Smooth muscle cell (in vitro differentiated cells): Measurements from ENCODE around the gene B3GLCT. TPM values are rescaled to one million over a fixed set of nuclear protein-coding genes. Genes with fewer than 3 reads are reported as not detected.

Experiments used
- DNase-seq: peaks from one replicate; lab custom pipeline; 2025; ENCODE audit not compliant: unreplicated experiment; lab: John Stamatoyannopoulos, UW
- H2AFZ ChIP-seq: fragments of 200-600 bp; sonication (generic); 2 replicates; pipeline ENCODE4 v1.6.0; 2016; ENCODE audit warnings: antibody characterized with exemption, low read depth, mild to moderate bottlenecking
- H3F3A ChIP-seq: fragments of 200-600 bp; sonication (generic); 2 replicates; pipeline ENCODE4 v1.6.0; 2017; ENCODE audit warnings: antibody characterized with exemption, low read depth
- H3K27ac ChIP-seq: fragments of 200-600 bp; sonication (generic); 2 replicates; pipeline ENCODE4 v1.5.1; 2016; ENCODE audit warnings: low read depth, mild to moderate bottlenecking
- H3K27me3 ChIP-seq: fragments of 200-600 bp; sonication (generic); 2 replicates; pipeline ENCODE4 v1.6.1; 2016; ENCODE audit warnings: low read depth, mild to moderate bottlenecking
- H3K36me3 ChIP-seq: fragments of 200-600 bp; sonication (generic); 2 replicates; pipeline ENCODE4 v1.5.1; 2016; ENCODE audit warnings: low read depth
- H3K4me1 ChIP-seq: fragments of 200-600 bp; sonication (generic); 2 replicates; pipeline ENCODE4 v1.5.1; 2016; ENCODE audit warnings: low read depth
- H3K4me2 ChIP-seq: fragments of 200-600 bp; sonication (generic); 2 replicates; pipeline ENCODE4 v1.6.0; 2016; ENCODE audit warnings: mild to moderate bottlenecking
- H3K4me3 ChIP-seq: fragments of 200-600 bp; sonication (generic); 2 replicates; pipeline ENCODE4 v1.5.1; 2016; ENCODE audit warnings: mild to moderate bottlenecking
- H3K79me2 ChIP-seq: fragments of 200-600 bp; sonication (generic); 2 replicates; pipeline ENCODE4 v1.6.0; 2016; ENCODE audit warnings: low read depth, mild to moderate bottlenecking
- H3K9ac ChIP-seq: fragments of 200-600 bp; sonication (generic); 2 replicates; pipeline ENCODE4 v1.6.0; 2016; ENCODE audit warnings: low read depth
- H3K9me3 ChIP-seq: fragments of 200-600 bp; sonication (generic); replicated peaks from 2 replicates; pipeline ENCODE4 v1.5.1; 2016; ENCODE audit warnings: low read depth
- H4K20me1 ChIP-seq: fragments of 200-600 bp; sonication (generic); 2 replicates; pipeline ENCODE4 v1.6.0; 2016; ENCODE audit warnings: low read depth
- WGBS: methylation state at CpG from one replicate; pipeline ENCODE4 v1.1.7; 2016; ENCODE audit warnings: low lambda C conversion rate; 5-methylcytosine and 5-hydroxymethylcytosine counted together
- polyA plus RNA-seq: library from polyadenylated mRNA; unstranded; fragments of >200 nt; fragmentation: Nextera tagmentation; extraction: Ambion mirVana; gene quantifications from 2 replicates; pipeline ENCODE4 v1.2.1, GENCODE V29; 2016
- total RNA-seq: library from RNA; depleted of rRNA; stranded (reverse); fragments of >200 nt; gene quantifications from 2 replicates; pipeline ENCODE4 v1.2.3, GENCODE V29; 2014
- TF ChIP-seq, protein P1 (sequence below): fragments of 200-600 bp; sonication (generic); IDR thresholded peaks from 2 replicates; pipeline ENCODE4 v1.5.1; 2017; ENCODE audit warnings: borderline replicate concordance, mild to moderate bottlenecking, antibody characterized with exemption; ENCODE audit not compliant: insufficient read depth, poor library complexity, severe bottlenecking

Gene B3GLCT
- total and polyA plus RNA-seq, 2 experiments from 2014 or later, result 8.0 to 17.7 TPM

DNA sequence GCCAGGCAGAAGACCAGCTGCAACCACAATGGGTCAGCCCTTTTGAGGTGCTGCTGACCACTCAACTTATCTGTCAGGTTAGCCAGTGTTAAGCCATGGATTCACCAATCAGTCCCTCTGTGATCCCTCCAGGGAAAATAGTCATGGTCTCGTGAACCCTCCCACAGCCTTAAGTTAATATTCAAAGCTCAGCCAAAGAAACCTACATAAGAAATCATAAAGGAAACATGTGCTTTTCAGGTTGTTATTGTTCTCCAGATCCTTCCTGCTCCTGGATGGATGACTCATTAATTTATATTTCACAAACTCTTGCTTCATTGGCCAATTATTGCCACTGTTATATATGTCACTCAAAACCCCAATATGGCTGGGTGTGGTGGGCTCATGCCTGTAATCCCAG is 161.9 kb downstream of the B3GLCT start:
- Histone ChIP-seq H3K4me2 (no peak overlapping the region), H3F3A (no peaks in the 10 kb centered on the region), H3K9ac (no peak overlapping the region), H3K4me1 (no peaks in the 10 kb centered on the region), H3K36me3 (no peaks in the 10 kb centered on the region), H4K20me1 (no peaks in the 10 kb centered on the region), H2AFZ (no peak overlapping the region), H3K27ac (no peak overlapping the region), H3K4me3 (no peak overlapping the region), H3K79me2 (no peaks in the 10 kb centered on the region), H3K9me3 (no peaks in the 10 kb centered on the region), H3K27me3 (no peaks in the 10 kb centered on the region)
- whole genome bisulfite sequencing, result 82% methylated on average over 1 of the region's 1 CpG
- DNase-seq, result no peak
- TF ChIP-seq, protein P1, sequence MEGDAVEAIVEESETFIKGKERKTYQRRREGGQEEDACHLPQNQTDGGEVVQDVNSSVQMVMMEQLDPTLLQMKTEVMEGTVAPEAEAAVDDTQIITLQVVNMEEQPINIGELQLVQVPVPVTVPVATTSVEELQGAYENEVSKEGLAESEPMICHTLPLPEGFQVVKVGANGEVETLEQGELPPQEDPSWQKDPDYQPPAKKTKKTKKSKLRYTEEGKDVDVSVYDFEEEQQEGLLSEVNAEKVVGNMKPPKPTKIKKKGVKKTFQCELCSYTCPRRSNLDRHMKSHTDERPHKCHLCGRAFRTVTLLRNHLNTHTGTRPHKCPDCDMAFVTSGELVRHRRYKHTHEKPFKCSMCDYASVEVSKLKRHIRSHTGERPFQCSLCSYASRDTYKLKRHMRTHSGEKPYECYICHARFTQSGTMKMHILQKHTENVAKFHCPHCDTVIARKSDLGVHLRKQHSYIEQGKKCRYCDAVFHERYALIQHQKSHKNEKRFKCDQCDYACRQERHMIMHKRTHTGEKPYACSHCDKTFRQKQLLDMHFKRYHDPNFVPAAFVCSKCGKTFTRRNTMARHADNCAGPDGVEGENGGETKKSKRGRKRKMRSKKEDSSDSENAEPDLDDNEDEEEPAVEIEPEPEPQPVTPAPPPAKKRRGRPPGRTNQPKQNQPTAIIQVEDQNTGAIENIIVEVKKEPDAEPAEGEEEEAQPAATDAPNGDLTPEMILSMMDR, result no peak

DNA sequence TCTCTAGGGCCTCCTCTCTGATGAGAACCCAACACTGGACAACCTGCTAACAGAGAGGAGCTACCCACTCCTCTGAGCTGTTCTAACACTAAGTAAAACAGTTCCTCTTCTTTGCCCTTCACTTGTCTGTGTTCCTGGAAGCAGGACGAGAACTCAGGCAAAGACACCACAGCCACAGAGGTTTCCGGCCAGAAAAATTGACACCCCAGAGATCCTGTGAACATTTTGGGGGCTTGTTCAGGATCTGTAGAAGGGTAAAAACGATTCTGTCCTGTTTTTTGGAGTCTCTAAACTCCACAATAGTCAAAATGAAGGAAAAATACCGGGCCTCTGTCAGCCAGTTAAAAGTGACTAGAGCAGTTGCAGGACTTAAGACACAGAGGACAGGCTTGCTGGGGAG is 165.9 kb downstream of the B3GLCT start:
- 67% methylated on average over 4 of the region's 4 CpGs for WGBS
- DNase-seq, result no peak
- Histone ChIP-seq H3K27me3 (no peaks in the 10 kb centered on the region), H3K4me2 (no peak overlapping the region), H2AFZ (no peak overlapping the region), H3K9ac (no peak overlapping the region), H3F3A (no peaks in the 10 kb centered on the region), H3K9me3 (no peaks in the 10 kb centered on the region), H3K79me2 (no peaks in the 10 kb centered on the region), H3K36me3 (no peaks in the 10 kb centered on the region), H3K4me1 (no peaks in the 10 kb centered on the region), H3K4me3 (no peak overlapping the region), H4K20me1 (no peaks in the 10 kb centered on the region), H3K27ac (no peak overlapping the region)
- TF ChIP-seq, protein P1, result no peak

DNA sequence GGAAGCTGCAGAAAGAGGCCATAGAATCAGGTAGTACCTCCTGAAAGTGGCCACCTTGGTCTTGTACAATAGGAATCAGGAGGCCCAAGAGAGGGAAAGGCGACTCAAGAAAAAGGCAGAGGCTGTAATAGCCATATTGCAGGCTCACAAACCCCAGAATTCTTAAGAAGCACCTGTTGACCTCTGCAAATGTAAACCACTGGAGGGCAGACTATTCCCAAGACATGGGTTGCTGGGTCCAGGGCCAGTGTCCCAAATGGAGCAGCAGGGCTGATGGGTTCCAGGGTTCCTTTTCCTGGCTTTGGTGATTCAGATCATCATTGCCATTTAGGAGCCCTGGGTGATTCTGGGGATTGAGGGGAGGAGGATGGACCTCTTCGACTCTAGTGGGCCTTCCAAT is 167.6 kb downstream of the B3GLCT start:
- 83% methylated on average over 2 of the region's 2 CpGs for WGBS
- H3K9ac ChIP-seq, result no peak overlapping the region
- no peak overlapping the region for H3K4me3 ChIP-seq
- TF ChIP-seq, protein P1, result no peak
- no peak overlapping the region for H3K4me2 ChIP-seq
- no peak overlapping the region for H2AFZ ChIP-seq
- no peaks in the 10 kb centered on the region for H3K36me3 ChIP-seq
- no peaks in the 10 kb centered on the region for H3K4me1 ChIP-seq
- H3K9me3 ChIP-seq, result no peaks in the 10 kb centered on the region
- no peaks in the 10 kb centered on the region for H3K79me2 ChIP-seq
- no peaks in the 10 kb centered on the region for H3K27me3 ChIP-seq
- no peaks in the 10 kb centered on the region for H3F3A ChIP-seq
- no peak overlapping the region for H3K27ac ChIP-seq
- no peaks in the 10 kb centered on the region for H4K20me1 ChIP-seq
- no peak for DNase-seq

DNA sequence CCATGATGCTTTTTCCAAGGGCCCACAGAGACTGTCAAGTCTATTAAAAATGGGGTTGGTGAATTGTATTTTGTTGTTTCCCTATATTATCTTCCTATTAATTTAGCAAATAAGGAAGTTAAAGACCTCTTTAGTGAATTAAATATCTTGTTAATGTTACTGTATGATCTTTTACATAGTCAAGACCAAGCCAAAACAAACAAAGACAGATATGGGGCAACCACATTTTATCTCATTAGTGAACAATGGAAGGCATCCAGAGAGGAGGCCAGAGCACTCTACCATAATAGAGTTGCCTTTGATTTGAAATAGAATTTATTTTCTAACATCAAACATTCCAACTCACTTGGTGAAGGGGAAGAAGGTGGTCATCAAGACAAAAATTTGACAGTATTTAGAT is 169.4 kb downstream of the B3GLCT start:
- Histone ChIP-seq H3K36me3 (no peaks in the 10 kb centered on the region), H3K79me2 (no peaks in the 10 kb centered on the region), H3K4me1 (no peaks in the 10 kb centered on the region), H3K4me3 (no peak overlapping the region), H3K9ac (no peak overlapping the region), H3K27me3 (no peaks in the 10 kb centered on the region), H4K20me1 (no peaks in the 10 kb centered on the region), H3K9me3 (no peaks in the 10 kb centered on the region), H3F3A (no peaks in the 10 kb centered on the region), H3K4me2 (no peak overlapping the region), H3K27ac (no peak overlapping the region), H2AFZ (no peak overlapping the region)
- no peak for DNase-seq
- TF ChIP-seq, protein P1, result no peak
